Muscle layer of duodenum (tissue), 2 donors: Measurements from ENCODE around the gene HS6ST3.

ENCODE experiments used
- H3K27ac ChIP-seq: one replicate; pipeline ENCODE4 v1.7.0; 2013; ENCODE audit warnings: mild to moderate bottlenecking, low read length
- H3K27me3 ChIP-seq: one replicate; pipeline ENCODE4 v1.7.0; 2013; ENCODE audit warnings: low read depth, mild to moderate bottlenecking, control low read depth, low read length
- H3K36me3 ChIP-seq, 2 donors: one replicate each; pipeline ENCODE4 v1.7.0; 2013; ENCODE audit warnings: low read length in 2 of 2, control low read depth in 1 of 2, mild to moderate bottlenecking in 1 of 2; ENCODE audit not compliant: insufficient read depth in 2 of 2, control insufficient read depth in 1 of 2
- H3K4me1 ChIP-seq, 2 donors: one replicate each; pipeline ENCODE4 v1.7.0; 2013; ENCODE audit warnings: low read length in 2 of 2, mild to moderate bottlenecking in 2 of 2, control low read depth in 1 of 2, moderate library complexity in 1 of 2; ENCODE audit not compliant: insufficient read depth in 2 of 2, control insufficient read depth in 1 of 2
- H3K4me3 ChIP-seq, 2 donors: one replicate each; pipeline ENCODE4 v1.7.0; 2013; ENCODE audit warnings: low read length in 2 of 2, low read depth in 1 of 2, mild to moderate bottlenecking in 1 of 2
- H3K9me3 ChIP-seq, 2 donors: one replicate each; pipeline ENCODE4 v1.7.0; 2013; ENCODE audit warnings: low read length in 2 of 2, control low read depth in 1 of 2, mild to moderate bottlenecking in 1 of 2; ENCODE audit not compliant: control insufficient read depth in 1 of 2
- donor health status: healthy.

HS6ST3 gene

DNA sequence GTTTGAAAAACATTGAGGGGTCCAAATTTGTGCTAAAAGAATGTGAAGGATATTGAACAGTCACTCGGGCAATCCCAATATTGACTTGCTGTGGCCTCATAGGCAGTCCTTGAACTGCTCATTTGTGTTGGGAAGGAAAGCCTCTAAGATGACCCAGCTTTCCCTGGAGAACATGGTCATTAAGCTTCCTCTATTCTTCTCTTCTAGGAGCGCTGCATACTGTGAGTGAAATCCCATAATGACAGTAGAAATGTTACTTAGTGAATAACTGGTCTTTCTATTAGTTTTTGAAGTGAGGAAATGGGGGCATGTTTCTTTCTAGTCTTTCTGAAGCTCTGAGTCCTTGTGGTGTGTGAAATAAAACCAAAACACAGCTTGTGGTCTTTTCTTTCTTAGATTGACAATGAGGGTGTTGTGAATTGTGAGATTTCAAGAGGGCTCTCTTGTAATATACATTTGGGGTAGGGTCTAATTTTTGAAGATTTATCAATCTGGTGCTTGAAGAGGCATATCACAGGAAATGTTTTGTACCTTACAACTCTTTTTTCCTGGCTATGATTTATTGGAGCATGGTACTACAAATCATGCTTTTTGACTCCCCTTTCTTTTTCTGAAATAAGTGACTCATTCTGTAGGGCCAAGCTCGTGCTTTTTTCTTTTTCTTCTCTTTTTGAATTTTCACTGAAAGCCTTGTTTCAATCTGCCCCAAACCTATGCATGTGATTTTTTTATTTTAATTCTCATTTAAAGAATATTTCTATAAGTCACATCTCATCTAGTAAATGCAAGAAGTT, 653.6 kb downstream of the HS6ST3 start:
- H3K27me3 ChIP-seq, result no peaks in the 10 kb centered on the region
- no peaks in the 10 kb centered on the region for H3K4me1 ChIP-seq
- no peaks in the 10 kb centered on the region for H3K36me3 ChIP-seq
- H3K27ac ChIP-seq, result no peak overlapping the region
- H3K9me3 ChIP-seq, result no peaks in the 10 kb centered on the region
- no peak overlapping the region for H3K4me3 ChIP-seq

GRCh38 chr13:96744367-96745331, 654.7 kb downstream of the HS6ST3 start:
- H3K9me3 ChIP-seq, result no peaks in the 10 kb centered on the region
- H3K4me1 ChIP-seq, result no peaks in the 10 kb centered on the region
- no peaks in the 10 kb centered on the region for H3K27me3 ChIP-seq
- no peaks in the 10 kb centered on the region for H3K36me3 ChIP-seq
- no peak overlapping the region for H3K4me3 ChIP-seq
- H3K27ac ChIP-seq, result no peak overlapping the region

DNA sequence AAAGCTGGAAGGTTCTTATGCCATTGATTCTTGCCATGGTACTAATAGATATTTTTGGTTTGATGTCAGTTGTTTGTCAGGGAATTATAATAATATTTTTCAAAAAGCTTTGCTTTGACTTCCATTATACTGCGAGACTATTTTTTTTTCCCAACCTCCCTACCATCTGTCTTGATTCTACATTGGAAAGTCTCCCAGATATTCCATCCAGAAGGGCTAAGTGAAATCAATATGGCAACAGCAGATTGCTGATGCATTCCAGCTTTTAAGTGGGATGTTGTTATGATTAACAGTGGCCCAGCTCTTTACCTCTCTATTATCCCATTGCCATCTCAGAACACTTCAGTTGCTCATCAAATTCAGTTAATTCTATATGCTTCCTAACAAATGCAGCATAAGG, 657.0 kb downstream of the HS6ST3 start:
- Histone ChIP-seq H3K4me3 (no peak overlapping the region), H3K27me3 (no peaks in the 10 kb centered on the region), H3K27ac (no peak overlapping the region), H3K9me3 (no peaks in the 10 kb centered on the region), H3K36me3 (no peaks in the 10 kb centered on the region), H3K4me1 (no peaks in the 10 kb centered on the region)

DNA sequence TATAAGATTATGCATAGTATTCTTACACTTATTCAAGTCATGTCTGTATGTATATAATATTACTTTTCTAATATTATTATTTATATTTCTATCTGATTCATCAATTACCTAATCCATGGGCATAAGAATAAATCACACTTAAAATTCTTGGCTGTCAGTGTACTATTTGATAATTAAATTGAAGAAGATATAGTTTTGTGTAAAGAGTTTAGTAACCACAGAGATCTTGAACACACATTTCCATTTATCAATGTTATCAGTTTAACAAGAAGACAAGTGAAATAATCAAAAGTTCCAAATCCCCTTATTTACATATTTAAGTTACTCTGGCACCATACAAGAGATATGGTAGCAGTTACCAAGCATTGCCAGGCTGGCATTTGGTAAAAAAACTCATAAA, 659.9 kb downstream of the HS6ST3 start:
- H3K36me3 ChIP-seq, result no peaks in the 10 kb centered on the region
- H3K27ac ChIP-seq, result no peak overlapping the region
- no peaks in the 10 kb centered on the region for H3K27me3 ChIP-seq
- no peaks in the 10 kb centered on the region for H3K4me1 ChIP-seq
- no peaks in the 10 kb centered on the region for H3K9me3 ChIP-seq
- H3K4me3 ChIP-seq, result no peak overlapping the region

DNA sequence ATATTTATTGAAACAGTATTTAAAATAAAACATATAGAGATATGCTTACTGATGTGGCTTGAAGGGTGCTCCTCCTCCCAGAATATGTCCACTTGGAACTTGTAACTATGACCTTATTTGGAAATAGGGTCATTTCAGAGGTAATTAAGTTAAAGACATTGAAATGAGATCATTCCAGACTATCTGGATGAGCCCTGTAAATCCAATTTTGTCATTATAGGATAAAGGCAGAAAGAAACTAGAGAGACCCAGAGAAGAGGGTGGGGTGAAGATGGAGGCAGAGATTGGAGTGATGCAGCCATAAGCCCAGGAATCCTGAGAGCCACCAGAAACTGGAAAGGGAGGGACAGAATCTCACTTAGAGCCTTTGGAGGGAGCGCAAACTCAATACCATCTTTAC, 661.2 kb downstream of the HS6ST3 start:
- Histone ChIP-seq H3K27me3 (no peaks in the 10 kb centered on the region), H3K4me1 (no peaks in the 10 kb centered on the region), H3K36me3 (no peaks in the 10 kb centered on the region), H3K4me3 (no peak overlapping the region), H3K9me3 (peaks cover 0 to 3% of the 10 kb centered on the region in 2 donors), H3K27ac (no peak overlapping the region)

DNA sequence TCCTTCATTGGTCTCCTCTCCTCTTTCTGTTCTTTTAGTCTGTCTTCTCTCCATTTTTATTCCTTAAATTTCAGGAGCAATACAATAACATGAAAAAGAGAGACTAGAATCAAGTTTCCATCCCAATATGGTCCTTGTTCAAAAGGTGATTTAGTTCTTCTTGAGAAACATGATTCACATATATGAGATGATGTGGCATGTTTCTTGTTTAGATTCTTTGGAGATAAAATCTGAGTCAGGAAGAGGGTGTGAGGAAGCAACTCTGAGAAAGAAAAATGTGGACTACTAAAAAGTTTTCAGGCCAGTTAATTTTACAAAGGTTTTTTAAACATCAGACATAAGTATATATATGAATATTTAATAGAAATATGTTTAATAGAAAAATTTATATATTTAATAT, 673.0 kb downstream of the HS6ST3 start:
- Histone ChIP-seq H3K27me3 (no peaks in the 10 kb centered on the region), H3K36me3 (no peaks in the 10 kb centered on the region), H3K4me3 (no peak overlapping the region), H3K27ac (no peak overlapping the region), H3K4me1 (no peaks in the 10 kb centered on the region), H3K9me3 (no peaks in the 10 kb centered on the region)

- Histone ChIP-seq H3K4me1 (no peaks in the 10 kb centered on the region), H3K36me3 (no peaks in the 10 kb centered on the region), H3K27ac (no peak overlapping the region), H3K4me3 (no peak overlapping the region), H3K27me3 (no peaks in the 10 kb centered on the region), H3K9me3 (no peaks in the 10 kb centered on the region)
Observed at GRCh38 chr13:96766306-96766705, 676.4 kb downstream of the HS6ST3 start.

- H3K36me3 ChIP-seq, result no peaks in the 10 kb centered on the region
- no peak overlapping the region for H3K27ac ChIP-seq
- no peaks in the 10 kb centered on the region for H3K9me3 ChIP-seq
- no peaks in the 10 kb centered on the region for H3K27me3 ChIP-seq
- no peak overlapping the region for H3K4me3 ChIP-seq
- no peaks in the 10 kb centered on the region for H3K4me1 ChIP-seq
Observed at GRCh38 chr13:96768524-96768923, 678.6 kb downstream of the HS6ST3 start.

GRCh38 chr13:96769874-96770273, 680.0 kb downstream of the HS6ST3 start:
- Histone ChIP-seq H3K4me3 (no peak overlapping the region), H3K9me3 (no peaks in the 10 kb centered on the region), H3K27me3 (no peaks in the 10 kb centered on the region), H3K36me3 (no peaks in the 10 kb centered on the region), H3K4me1 (no peaks in the 10 kb centered on the region), H3K27ac (no peak overlapping the region)

DNA sequence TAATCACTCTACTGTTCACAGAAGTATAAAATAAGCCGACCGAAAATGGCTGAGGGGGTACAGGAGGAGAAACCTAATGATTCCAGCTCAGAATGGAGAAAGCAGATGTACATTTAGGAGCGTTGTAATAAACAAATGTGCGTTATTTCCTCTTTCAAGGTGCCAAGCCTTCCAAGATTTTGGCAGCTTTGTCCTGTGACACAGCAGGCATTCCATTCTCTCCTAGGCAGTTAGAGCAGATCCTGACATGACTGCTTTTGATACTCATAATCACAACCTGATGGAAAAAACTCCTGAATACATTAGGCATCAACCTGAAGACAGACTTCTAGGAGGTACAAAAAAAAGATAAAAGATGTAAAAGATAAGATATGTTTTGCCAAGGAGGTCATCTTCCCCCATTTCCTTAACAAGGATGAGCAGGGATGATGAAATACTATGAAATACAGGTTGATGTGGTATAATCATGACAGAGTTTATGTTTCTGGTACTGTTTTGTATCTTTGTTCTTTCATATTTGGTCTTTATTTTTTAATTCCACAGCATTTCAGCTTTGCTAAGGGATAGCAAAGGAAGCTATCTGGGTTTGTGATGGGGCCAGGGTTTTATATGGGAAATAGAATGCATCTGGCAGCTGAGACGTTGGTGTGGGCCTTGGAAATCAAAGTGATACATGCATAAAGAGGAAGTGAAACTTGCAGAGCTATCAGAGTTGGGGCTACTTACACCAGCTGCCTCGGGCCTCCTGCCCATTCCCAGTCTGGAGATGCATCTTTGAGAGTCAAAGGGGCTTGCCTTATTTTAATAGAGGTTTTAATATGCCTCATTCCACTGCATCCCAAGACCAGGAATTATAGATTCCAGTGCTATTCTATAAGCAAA, 681.8 kb downstream of the HS6ST3 start:
- Histone ChIP-seq H3K27me3 (no peaks in the 10 kb centered on the region), H3K36me3 (no peaks in the 10 kb centered on the region), H3K9me3 (no peaks in the 10 kb centered on the region), H3K27ac (no peak overlapping the region), H3K4me3 (no peak overlapping the region), H3K4me1 (no peaks in the 10 kb centered on the region)

- H3K27me3 ChIP-seq, result no peaks in the 10 kb centered on the region
- no peaks in the 10 kb centered on the region for H3K9me3 ChIP-seq
- no peak overlapping the region for H3K27ac ChIP-seq
- no peaks in the 10 kb centered on the region for H3K4me1 ChIP-seq
- H3K36me3 ChIP-seq, result no peaks in the 10 kb centered on the region
- no peak overlapping the region for H3K4me3 ChIP-seq
Observed at GRCh38 chr13:96772426-96772825, 682.5 kb downstream of the HS6ST3 start.
